Measurements from ENCODE around the gene HEMGN.

GRCh38 chr9:97880336-97880735 lies 57.6 kb downstream of the HEMGN start:
- TF ChIP-seq CTCF (IDR thresholded peaks at IDR 0.05) (no peak), POLR2A (IDR thresholded peaks at IDR 0.05) (no peak)
